ENCODE measurements around the gene DZIP3.

DNA sequence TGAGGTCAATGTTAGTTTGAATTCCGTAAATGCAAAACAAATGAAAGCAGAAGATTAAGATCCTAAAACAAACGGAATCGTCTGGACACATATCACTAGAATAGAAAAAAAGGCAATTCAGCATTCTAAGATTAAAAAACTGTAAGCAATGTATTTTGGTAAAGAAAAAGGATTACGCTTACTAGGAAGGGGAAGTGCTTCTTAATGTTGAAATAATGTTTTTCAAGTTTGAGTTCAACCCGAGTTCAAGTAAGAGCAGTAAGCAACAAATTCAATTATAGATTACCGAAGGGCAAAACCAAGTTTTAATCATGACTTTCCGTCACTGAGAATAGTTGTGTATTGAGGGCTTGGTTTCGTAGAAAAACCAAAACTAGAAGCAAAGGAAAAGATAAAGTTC lies 921 bp upstream of the DZIP3 start:
- TF ChIP-seq, protein P1, sequence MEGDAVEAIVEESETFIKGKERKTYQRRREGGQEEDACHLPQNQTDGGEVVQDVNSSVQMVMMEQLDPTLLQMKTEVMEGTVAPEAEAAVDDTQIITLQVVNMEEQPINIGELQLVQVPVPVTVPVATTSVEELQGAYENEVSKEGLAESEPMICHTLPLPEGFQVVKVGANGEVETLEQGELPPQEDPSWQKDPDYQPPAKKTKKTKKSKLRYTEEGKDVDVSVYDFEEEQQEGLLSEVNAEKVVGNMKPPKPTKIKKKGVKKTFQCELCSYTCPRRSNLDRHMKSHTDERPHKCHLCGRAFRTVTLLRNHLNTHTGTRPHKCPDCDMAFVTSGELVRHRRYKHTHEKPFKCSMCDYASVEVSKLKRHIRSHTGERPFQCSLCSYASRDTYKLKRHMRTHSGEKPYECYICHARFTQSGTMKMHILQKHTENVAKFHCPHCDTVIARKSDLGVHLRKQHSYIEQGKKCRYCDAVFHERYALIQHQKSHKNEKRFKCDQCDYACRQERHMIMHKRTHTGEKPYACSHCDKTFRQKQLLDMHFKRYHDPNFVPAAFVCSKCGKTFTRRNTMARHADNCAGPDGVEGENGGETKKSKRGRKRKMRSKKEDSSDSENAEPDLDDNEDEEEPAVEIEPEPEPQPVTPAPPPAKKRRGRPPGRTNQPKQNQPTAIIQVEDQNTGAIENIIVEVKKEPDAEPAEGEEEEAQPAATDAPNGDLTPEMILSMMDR (optimal IDR thresholded peaks at IDR 0.05 in 1 of 3, IDR thresholded peaks at IDR 0.05 in 1 of 3, conservative IDR thresholded peaks at IDR 0.05 in 1 of 3; ENCODE audit: extremely low read depth in 1 of 3, insufficient read depth in 2 of 3, low read length in 3 of 3): no peak
- TF ChIP-seq EZH2 (IDR thresholded peaks at IDR 0.05; ENCODE audit: low read length): no peak

Data from keratinocyte (primary cell).